Lower lobe of right lung (tissue), 2 donors: Measurements from ENCODE around the gene F8A3. TPM values are rescaled to one million over a fixed set of nuclear protein-coding genes. Genes with fewer than 3 reads are reported as not detected.
"Not testable (repeated sequence)": the region's sequence is repeated elsewhere in the genome, so short reads cannot be mapped to it uniquely, and the experiment has no call there.

Experiments
- ATAC-seq, 2 donors: fragments of 200-7000 bp; cut with Tn5 transposase; one replicate each; pipeline ENCODE4 v1.9.1; 2020 to 2022; ENCODE audit warnings: mild to moderate bottlenecking in 2 of 2, moderate library complexity in 2 of 2
- DNase-seq: peaks from one replicate; pipeline ENCODE4 v3.0.0-alpha.2; 2020
- H3K27ac ChIP-seq: fragments of 200-600 bp; one replicate; pipeline ENCODE4 v1.8.0; 2022
- H3K27me3 ChIP-seq: fragments of 200-600 bp; one replicate; pipeline ENCODE4 v1.8.0; 2022; ENCODE audit warnings: low read depth
- H3K36me3 ChIP-seq: fragments of 200-600 bp; one replicate; pipeline ENCODE4 v1.8.0; 2022; ENCODE audit warnings: mild to moderate bottlenecking
- H3K4me1 ChIP-seq: fragments of 200-600 bp; one replicate; pipeline ENCODE4 v1.8.0; 2022
- H3K4me3 ChIP-seq: fragments of 200-600 bp; one replicate; pipeline ENCODE4 v1.8.0; 2022; ENCODE audit warnings: mild to moderate bottlenecking
- H3K9me3 ChIP-seq: fragments of 200-600 bp; one replicate; pipeline ENCODE4 v1.8.0; 2022
- intact Hi-C: fragments of 100-400 bp; cut with DNase I; formaldehyde crosslinking; loops from one replicate; pipeline ENCODE4 v1.11.0; 2022
- long read RNA-seq: library from polyadenylated mRNA; unstranded; transcript quantifications from one replicate; pipeline ENCODE4 v2.0.0, GENCODE V29; 2021
- total RNA-seq: library from RNA; stranded (reverse); fragmentation: NEBNext Ultra II Directional; extraction: Animal tissue kit (Norgen Biotek cat#: 25700); gene quantifications from one replicate; pipeline ENCODE4 v1.2.1, GENCODE V29; 2021
- TF ChIP-seq, protein P1 (sequence below): fragments of 200-600 bp; IDR thresholded peaks from one replicate; pipeline ENCODE4 v1.8.0; 2022; ENCODE audit warnings: antibody characterized with exemption, mild to moderate bottlenecking
- donor health status: DM: no; HTN: yes; CAD: no; lungs with severe emphysema.

F8A3 gene
- not detected for total RNA-seq
- long read RNA-seq: 0 reads

DNA sequence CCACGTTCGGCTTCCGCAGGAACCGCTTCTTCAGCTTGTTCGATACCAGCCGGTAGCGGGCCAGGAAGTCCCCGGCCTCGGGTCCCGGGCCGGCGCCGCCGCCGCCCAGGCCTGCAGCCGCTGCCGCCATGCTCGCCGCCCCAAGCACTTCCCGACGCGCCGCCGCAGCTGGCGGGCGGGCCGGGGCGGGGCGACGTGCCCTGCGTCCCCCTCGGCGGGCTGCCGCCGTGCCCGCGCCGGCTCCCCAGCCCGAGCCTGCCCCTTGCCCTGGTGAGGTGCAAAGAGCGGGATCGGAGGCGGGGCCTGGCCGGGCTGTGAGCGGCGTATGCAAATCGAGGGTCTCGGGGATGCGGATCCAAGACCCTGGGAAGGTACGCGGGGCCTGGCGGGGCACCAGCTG lies at the start of gene F8A3:
F8A3 (minus strand) TSS at position 150 of the 400 bp plus-strand sequence; CDS start at position 130, 20 bp downstream.
- H3K36me3 ChIP-seq, H3K4me1 ChIP-seq, DNase-seq, H3K4me3 ChIP-seq, H3K27me3 ChIP-seq, H3K27ac ChIP-seq, intact Hi-C loops, H3K9me3 ChIP-seq: not testable (repeated sequence)
- ATAC-seq: peak; percentile 92 to 94

DNA sequence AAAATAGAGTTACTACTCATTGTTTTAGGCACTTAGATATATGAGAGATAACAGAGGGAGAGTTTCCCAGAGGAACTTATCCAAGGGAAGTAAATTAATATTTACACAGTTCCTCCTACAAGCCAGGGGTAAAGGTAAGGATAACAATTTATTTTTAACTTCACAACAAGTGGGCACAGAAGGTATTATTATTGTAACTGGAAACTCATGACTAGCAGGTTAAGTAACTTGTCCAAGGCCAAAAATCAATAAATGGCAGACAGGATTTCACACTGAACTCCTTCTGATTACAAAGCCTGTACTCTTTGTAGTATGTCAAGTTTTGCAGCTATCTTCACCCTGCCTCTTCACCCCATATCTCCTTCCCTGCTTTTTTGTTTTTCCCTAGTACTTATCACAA lies 46.9 kb upstream of the F8A3 start:
- Histone ChIP-seq H3K9me3 (no peaks in the 10 kb centered on the region), H3K36me3 (no peaks in the 10 kb centered on the region), H3K4me1 (no peaks in the 10 kb centered on the region), H3K4me3 (no peak overlapping the region), H3K27ac (no peak overlapping the region), H3K27me3 (no peaks in the 10 kb centered on the region)
- DNase-seq: no peak
- ATAC-seq: no peak
- TF ChIP-seq, protein P1, sequence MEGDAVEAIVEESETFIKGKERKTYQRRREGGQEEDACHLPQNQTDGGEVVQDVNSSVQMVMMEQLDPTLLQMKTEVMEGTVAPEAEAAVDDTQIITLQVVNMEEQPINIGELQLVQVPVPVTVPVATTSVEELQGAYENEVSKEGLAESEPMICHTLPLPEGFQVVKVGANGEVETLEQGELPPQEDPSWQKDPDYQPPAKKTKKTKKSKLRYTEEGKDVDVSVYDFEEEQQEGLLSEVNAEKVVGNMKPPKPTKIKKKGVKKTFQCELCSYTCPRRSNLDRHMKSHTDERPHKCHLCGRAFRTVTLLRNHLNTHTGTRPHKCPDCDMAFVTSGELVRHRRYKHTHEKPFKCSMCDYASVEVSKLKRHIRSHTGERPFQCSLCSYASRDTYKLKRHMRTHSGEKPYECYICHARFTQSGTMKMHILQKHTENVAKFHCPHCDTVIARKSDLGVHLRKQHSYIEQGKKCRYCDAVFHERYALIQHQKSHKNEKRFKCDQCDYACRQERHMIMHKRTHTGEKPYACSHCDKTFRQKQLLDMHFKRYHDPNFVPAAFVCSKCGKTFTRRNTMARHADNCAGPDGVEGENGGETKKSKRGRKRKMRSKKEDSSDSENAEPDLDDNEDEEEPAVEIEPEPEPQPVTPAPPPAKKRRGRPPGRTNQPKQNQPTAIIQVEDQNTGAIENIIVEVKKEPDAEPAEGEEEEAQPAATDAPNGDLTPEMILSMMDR: no peak
- intact Hi-C loops: no loop called here

DNA sequence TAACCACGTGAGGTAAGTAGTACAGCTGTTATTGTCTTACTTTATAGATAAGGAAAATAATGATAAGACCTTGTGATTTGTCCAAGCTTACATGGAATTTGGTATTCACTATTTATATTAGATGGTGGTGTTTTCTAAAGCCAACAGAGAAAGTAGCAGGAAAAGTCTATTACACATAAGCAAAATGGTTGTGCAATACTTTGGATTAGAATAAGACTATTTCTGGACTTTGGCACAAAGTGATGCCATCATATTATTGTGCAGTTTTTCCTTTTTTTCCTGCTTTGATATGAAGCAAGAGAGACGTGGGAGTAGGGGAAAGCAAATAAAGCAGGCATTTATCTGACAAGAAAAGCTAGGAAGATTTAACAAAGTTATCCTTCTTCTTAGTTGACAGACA lies 36.7 kb upstream of the F8A3 start:
- H3K36me3 ChIP-seq, ATAC-seq, H3K27me3 ChIP-seq, DNase-seq, H3K4me1 ChIP-seq, H3K4me3 ChIP-seq, H3K9me3 ChIP-seq, H3K27ac ChIP-seq, intact Hi-C loops: not testable (repeated sequence)

DNA sequence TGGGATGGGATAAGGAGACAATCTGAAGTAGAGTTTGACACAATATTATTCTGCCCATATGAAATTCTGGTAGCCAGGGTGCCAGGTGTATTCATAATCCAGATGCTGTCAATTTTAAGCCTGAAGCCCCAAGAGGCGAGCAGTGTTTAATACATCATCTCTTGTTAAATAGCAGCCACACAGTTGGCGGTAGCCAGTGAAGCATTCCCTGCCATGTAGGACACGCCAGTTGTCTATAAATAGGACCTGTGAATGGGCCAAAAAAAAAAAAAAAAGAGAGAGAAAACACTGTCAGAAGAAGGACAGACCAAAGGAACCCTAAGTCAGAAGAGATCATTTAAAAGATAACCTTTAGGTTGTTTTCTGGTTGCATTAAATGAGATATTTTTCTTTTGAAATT lies 33.0 kb upstream of the F8A3 start:
- H3K4me3 ChIP-seq, DNase-seq, H3K27me3 ChIP-seq, H3K27ac ChIP-seq, H3K4me1 ChIP-seq, H3K9me3 ChIP-seq, intact Hi-C loops, ATAC-seq, H3K36me3 ChIP-seq: not testable (repeated sequence)

DNA sequence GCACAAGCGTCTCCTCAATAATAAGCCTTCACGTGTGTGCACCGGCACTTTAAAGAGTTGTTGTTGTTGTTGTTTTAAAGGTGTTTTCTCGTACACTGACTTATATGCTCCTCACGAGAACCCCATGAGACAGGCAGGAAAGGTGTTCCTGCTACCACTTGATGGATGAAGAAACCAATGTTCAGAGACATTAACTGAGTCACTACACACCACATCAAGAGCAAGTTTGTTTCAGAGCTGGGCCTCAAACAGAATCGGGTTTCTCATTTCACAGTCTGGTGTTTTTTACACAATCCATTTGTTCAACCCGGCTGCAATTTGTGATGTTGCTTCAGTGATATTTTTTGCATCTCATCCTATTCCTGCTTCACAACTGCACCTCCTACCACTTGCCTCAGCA lies 18.7 kb upstream of the F8A3 start:
- intact Hi-C loops, ATAC-seq, H3K27ac ChIP-seq, H3K27me3 ChIP-seq, H3K4me3 ChIP-seq, DNase-seq, H3K4me1 ChIP-seq, H3K9me3 ChIP-seq, H3K36me3 ChIP-seq: not testable (repeated sequence)

DNA sequence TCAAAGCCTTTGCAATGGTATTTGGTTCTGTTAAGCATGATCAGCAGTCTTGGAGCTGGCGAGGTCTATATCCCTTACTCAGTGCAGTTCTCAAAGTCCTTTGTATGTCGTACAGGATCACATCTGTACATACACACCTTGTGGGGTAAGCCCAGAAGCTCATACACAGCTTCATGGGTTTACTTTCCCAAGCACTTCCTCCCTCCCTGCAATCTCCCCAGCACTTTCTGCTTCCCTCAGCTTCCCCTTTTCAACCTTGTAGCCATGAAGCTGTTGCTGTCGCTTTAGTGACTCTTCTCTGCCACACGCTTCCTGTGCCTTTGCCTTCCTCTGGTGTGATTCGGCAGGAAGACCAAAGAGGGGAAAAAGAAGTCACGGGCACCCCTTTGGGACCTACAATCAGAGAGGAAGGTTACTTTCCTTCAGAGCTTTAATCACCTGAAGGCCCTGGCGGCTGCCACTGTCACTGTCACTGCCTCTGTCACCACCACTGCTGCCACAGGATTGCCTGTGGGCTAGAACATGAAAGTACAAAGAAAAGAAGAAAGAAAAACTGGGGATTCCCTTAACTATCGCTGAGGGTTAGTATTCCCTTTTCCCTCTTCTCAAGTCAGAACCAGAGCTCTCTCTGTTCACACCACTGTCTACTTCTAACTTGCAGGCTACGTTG lies 8.0 kb upstream of the F8A3 start:
- H3K27ac ChIP-seq, DNase-seq, H3K9me3 ChIP-seq, H3K27me3 ChIP-seq, H3K36me3 ChIP-seq, H3K4me3 ChIP-seq, H3K4me1 ChIP-seq, intact Hi-C loops: not testable (repeated sequence)
- peak in 1 of 2 donors; percentile 56 for ATAC-seq

DNA sequence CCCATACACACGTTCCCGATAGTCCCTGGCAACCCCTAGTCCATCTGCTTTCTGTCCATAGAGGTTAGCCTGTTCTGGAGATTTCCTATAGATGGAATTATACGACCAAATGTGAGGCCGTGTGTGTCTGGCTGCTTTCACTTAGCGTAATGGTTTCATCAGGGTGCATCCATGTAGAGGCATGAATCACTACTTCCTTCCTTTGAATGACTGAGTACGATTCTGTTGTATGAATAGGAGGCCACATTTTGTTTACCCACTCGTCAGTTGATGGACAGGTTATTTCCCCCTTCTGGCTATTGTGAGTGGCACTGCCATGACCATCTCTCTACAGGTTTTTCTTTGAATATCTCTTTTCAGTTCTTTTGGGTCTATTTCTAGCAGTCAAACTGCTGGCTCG lies 2.1 kb upstream of the F8A3 start:
- H3K27ac ChIP-seq, ATAC-seq, H3K4me3 ChIP-seq, intact Hi-C loops, H3K4me1 ChIP-seq, H3K27me3 ChIP-seq, H3K36me3 ChIP-seq, DNase-seq, H3K9me3 ChIP-seq: not testable (repeated sequence)

DNA sequence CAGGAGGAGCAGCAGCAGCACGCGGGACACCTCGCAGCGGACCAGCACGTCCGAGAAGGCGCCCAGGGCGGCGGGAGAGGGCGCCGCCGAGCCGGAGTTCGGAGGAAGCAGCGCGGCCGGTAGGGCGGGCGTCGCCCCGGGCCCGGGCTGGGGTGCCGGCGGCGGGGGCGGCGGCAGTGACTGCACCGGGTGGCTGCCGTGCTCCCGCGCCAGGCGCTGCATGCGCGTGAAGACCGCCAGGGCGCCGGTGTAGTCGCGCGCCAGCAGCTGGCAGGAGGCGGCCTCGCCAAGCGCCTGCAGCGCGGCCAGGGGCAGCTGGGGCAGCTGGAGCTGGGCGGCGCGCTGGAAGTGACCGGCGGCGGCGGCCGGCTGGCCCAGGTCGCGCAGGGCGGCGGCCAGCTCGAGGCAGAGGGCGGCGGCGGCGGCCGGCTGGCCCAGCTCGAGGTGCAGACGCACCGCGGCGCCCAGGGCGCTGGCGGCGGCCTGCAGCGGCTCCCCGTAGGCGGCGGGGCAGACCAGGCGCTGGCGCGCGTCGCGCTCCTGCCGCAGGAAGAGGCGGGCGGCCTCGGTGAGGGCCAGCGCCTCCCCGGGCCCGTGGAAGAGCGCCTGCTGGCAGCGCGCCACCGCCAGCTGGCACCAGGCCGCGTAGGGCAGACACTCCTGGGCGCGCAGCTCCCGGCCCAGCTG lies 516 bp downstream of the F8A3 start:
- DNase-seq, H3K27me3 ChIP-seq, H3K9me3 ChIP-seq, H3K27ac ChIP-seq, intact Hi-C loops, H3K4me3 ChIP-seq, H3K4me1 ChIP-seq, H3K36me3 ChIP-seq: not testable (repeated sequence)
- peak; percentile 84 to 89 for ATAC-seq

DNA sequence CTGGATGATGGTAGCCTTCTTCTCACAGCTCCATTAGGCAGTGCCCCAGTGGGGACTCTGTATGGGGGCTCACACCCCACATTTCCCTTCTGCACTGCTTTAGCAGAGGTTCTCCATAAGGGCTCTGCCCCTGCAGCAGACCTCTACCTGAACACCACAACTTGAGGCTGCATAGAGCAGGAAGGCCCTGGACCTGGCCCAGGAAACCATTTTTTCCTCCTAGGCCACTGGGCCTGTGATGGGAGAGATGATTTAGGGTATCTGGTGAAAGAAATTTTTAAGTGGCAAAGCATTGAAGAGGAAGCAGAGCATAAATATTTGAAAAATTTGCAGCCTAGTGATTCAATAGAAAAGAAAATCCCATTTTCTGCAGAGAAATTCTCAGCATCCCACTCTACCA lies 17.3 kb downstream of the F8A3 start:
- intact Hi-C loops: no loop called here
- no peaks in the 10 kb centered on the region for H3K4me1 ChIP-seq
- no peaks in the 10 kb centered on the region for H3K27me3 ChIP-seq
- TF ChIP-seq, protein P1: no peak
- H3K36me3 ChIP-seq: no peaks in the 10 kb centered on the region
- no peak for ATAC-seq
- DNase-seq: no peak
- no peaks in the 10 kb centered on the region for H3K9me3 ChIP-seq
- H3K27ac ChIP-seq: no peak overlapping the region
- no peak overlapping the region for H3K4me3 ChIP-seq
